Panc1 (cell line): ENCODE measurements around the gene ANTXR2.

Experiments used
- CTCF ChIP-seq: fragments of 450-650 bp; IDR thresholded peaks from 2 replicates; pipeline ENCODE4 v1.5.1; 2017; ENCODE audit warnings: mild to moderate bottlenecking
- POLR2AphosphoS5 ChIP-seq: IDR thresholded peaks from 2 replicates; pipeline ENCODE4 v1.6.1; 2012; ENCODE audit warnings: mild to moderate bottlenecking, low read depth, low read length, moderate library complexity
- TF ChIP-seq, protein P1 (sequence below), 2 experiments: IDR thresholded peaks; 2 replicates each; pipeline ENCODE4 v1.6.1; 2011 to 2012; ENCODE audit warnings: low read depth in 2 of 2, control low read depth in 1 of 2, low read length in 1 of 2, mild to moderate bottlenecking in 1 of 2, moderate library complexity in 1 of 2; ENCODE audit not compliant: insufficient read depth in 1 of 2

DNA sequence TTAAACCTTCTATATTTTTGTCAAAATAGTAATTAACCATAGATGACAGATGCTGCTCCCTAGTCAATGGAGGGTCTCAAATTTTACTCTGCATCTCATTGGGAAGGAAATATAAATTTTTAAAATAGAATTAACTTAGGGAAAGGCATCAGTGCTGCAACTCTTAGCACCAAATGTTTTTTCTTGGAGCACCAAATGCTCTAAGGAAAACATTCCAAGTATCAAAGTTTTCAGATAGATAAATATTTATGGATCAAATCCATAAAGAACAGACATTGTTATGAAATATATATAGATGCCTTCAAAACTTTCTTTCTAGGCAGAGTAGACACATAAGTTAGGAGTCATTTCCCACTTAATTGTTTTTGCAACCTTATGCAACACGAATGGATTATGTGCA is 168.7 kb downstream of the ANTXR2 start:
- TF ChIP-seq CTCF (no peak), POLR2AphosphoS5 (no peak)
- TF ChIP-seq, protein P1, sequence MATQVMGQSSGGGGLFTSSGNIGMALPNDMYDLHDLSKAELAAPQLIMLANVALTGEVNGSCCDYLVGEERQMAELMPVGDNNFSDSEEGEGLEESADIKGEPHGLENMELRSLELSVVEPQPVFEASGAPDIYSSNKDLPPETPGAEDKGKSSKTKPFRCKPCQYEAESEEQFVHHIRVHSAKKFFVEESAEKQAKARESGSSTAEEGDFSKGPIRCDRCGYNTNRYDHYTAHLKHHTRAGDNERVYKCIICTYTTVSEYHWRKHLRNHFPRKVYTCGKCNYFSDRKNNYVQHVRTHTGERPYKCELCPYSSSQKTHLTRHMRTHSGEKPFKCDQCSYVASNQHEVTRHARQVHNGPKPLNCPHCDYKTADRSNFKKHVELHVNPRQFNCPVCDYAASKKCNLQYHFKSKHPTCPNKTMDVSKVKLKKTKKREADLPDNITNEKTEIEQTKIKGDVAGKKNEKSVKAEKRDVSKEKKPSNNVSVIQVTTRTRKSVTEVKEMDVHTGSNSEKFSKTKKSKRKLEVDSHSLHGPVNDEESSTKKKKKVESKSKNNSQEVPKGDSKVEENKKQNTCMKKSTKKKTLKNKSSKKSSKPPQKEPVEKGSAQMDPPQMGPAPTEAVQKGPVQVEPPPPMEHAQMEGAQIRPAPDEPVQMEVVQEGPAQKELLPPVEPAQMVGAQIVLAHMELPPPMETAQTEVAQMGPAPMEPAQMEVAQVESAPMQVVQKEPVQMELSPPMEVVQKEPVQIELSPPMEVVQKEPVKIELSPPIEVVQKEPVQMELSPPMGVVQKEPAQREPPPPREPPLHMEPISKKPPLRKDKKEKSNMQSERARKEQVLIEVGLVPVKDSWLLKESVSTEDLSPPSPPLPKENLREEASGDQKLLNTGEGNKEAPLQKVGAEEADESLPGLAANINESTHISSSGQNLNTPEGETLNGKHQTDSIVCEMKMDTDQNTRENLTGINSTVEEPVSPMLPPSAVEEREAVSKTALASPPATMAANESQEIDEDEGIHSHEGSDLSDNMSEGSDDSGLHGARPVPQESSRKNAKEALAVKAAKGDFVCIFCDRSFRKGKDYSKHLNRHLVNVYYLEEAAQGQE (IDR thresholded peaks at IDR 0.05; ENCODE audit: insufficient read depth in 1 of 2, low read depth in 2 of 2, low read length in 1 of 2): no peak
